Measurements from ENCODE around the gene NACAD. TPM values are rescaled to one million over a fixed set of nuclear protein-coding genes. Genes with fewer than 3 reads are reported as not detected.

The NACAD gene
- total RNA-seq, 1 donor from 2014 or later: 11.4 TPM

GRCh38 chr7:45072131-45073030 lies 16.4 kb downstream of the NACAD start:
- no peak for DNase-seq (ENCODE audit: low spot score in 2 of 2, unreplicated experiment in 2 of 2)
- Mint-ChIP-seq H3K27me3 (ENCODE audit: low read depth) (no peaks in the 10 kb centered on the region), H3K36me3 (peaks cover 18% of the 10 kb centered on the region), H3K4me3 (no peak overlapping the region), H3K27ac (no peak overlapping the region), H3K9me3 (no peaks in the 10 kb centered on the region), H3K4me1 (no peaks in the 10 kb centered on the region)
- no peak for TF ChIP-seq CTCF (IDR thresholded peaks at IDR 0.05; ENCODE audit: unreplicated experiment)

GRCh38 chr7:45071528-45071927 lies 17.2 kb downstream of the NACAD start:
- no peak overlapping the region for H3K27ac Mint-ChIP-seq
- no peak for DNase-seq (ENCODE audit: low spot score in 2 of 2, unreplicated experiment in 2 of 2)
- no peaks in the 10 kb centered on the region for H3K27me3 Mint-ChIP-seq (ENCODE audit: low read depth)
- H3K4me1 Mint-ChIP-seq: no peaks in the 10 kb centered on the region
- no peak for TF ChIP-seq CTCF (IDR thresholded peaks at IDR 0.05; ENCODE audit: unreplicated experiment)
- H3K4me3 Mint-ChIP-seq: no peak overlapping the region
- H3K36me3 Mint-ChIP-seq: peaks cover 18% of the 10 kb centered on the region
- H3K9me3 Mint-ChIP-seq: no peaks in the 10 kb centered on the region

GRCh38 chr7:45070254-45070642 lies 18.5 kb downstream of the NACAD start:
- Mint-ChIP-seq H3K36me3 (peaks cover 22% of the 10 kb centered on the region), H3K4me3 (no peak overlapping the region), H3K4me1 (no peaks in the 10 kb centered on the region), H3K9me3 (no peaks in the 10 kb centered on the region), H3K27ac (no peak overlapping the region), H3K27me3 (ENCODE audit: low read depth) (no peaks in the 10 kb centered on the region)
- TF ChIP-seq CTCF (IDR thresholded peaks at IDR 0.05; ENCODE audit: unreplicated experiment): no peak
- DNase-seq (ENCODE audit: low spot score in 2 of 2, unreplicated experiment in 2 of 2): no peak

- Mint-ChIP-seq H3K27ac (no peak overlapping the region), H3K4me3 (no peak overlapping the region), H3K9me3 (no peaks in the 10 kb centered on the region), H3K27me3 (ENCODE audit: low read depth) (no peaks in the 10 kb centered on the region), H3K4me1 (no peaks in the 10 kb centered on the region), H3K36me3 (peaks cover 20% of the 10 kb centered on the region)
- no peak for DNase-seq (ENCODE audit: low spot score in 2 of 2, unreplicated experiment in 2 of 2)
- no peak for TF ChIP-seq CTCF (IDR thresholded peaks at IDR 0.05; ENCODE audit: unreplicated experiment)
Observed at GRCh38 chr7:45069444-45070253, 19.1 kb downstream of the NACAD start.

- peaks cover 22% of the 10 kb centered on the region for H3K36me3 Mint-ChIP-seq
Observed at GRCh38 chr7:45068236-45069023, 20.3 kb downstream of the NACAD start.

More at GRCh38 chr7:45068236-45069023, 20.3 kb downstream of the NACAD start:
- H3K4me1 Mint-ChIP-seq: no peaks in the 10 kb centered on the region
- TF ChIP-seq CTCF (IDR thresholded peaks at IDR 0.05; ENCODE audit: unreplicated experiment): no peak
- no peak for DNase-seq (ENCODE audit: low spot score in 2 of 2, unreplicated experiment in 2 of 2)
- no peaks in the 10 kb centered on the region for H3K27me3 Mint-ChIP-seq (ENCODE audit: low read depth)
- H3K4me3 Mint-ChIP-seq: no peak overlapping the region
- no peaks in the 10 kb centered on the region for H3K9me3 Mint-ChIP-seq
- H3K27ac Mint-ChIP-seq: no peak overlapping the region
